CD14-positive monocyte (primary cell): ENCODE measurements around the gene LPCAT1. TPM values are rescaled to one million over a fixed set of nuclear protein-coding genes. Genes with fewer than 3 reads are reported as not detected.
A peak's percentile ranks its signal among the peaks of the same experiment; 100 is the strongest.
"Not testable (repeated sequence)": the region's sequence is repeated elsewhere in the genome, so short reads cannot be mapped to it uniquely, and the experiment has no call there.

Experiments
- DNase-seq, 3 donors: peaks; one replicate each; pipeline ENCODE4 v3.0.0-alpha.2; 2011 to 2022
- H2AFZ ChIP-seq: 2 replicates; pipeline ENCODE4 v1.6.0; 2012; ENCODE audit warnings: mild to moderate bottlenecking, low read depth, low read length, inconsistent platforms; ENCODE audit not compliant: insufficient read depth, poor library complexity, severe bottlenecking
- H3K27ac ChIP-seq, 2 donors: 1 replicate in 1 of 2; 2 replicates in 1 of 2; pipeline ENCODE4 v1.5.1; 2012 to 2013; ENCODE audit warnings: low read length in 2 of 2, control low read depth in 1 of 2, inconsistent platforms in 1 of 2, low read depth in 1 of 2, mild to moderate bottlenecking in 1 of 2
- H3K27me3 ChIP-seq, 2 donors: one replicate each; pipeline versions ENCODE4 v1.6.0 to v1.6.1; 2011 to 2013; ENCODE audit warnings: low read length in 2 of 2; ENCODE audit not compliant: control insufficient read depth in 2 of 2, insufficient read depth in 2 of 2
- H3K36me3 ChIP-seq, 2 donors: replicated peaks in 1 of 2; 1 replicate in 1 of 2; 2 replicates in 1 of 2; pipeline versions ENCODE4 v1.5.1 to v1.6.1; 2012 to 2013; ENCODE audit warnings: low read length in 2 of 2, control low read depth in 1 of 2, inconsistent platforms in 1 of 2, mild to moderate bottlenecking in 1 of 2; ENCODE audit not compliant: insufficient read depth in 2 of 2, control insufficient read depth in 1 of 2
- H3K4me1 ChIP-seq, 2 donors: 1 replicate in 1 of 2; 2 replicates in 1 of 2; pipeline versions ENCODE4 v1.5.1 to v1.6.1; 2012 to 2013; ENCODE audit warnings: low read length in 2 of 2, control low read depth in 1 of 2, inconsistent platforms in 1 of 2, mild to moderate bottlenecking in 1 of 2, moderate library complexity in 1 of 2; ENCODE audit not compliant: insufficient read depth in 2 of 2, control insufficient read depth in 1 of 2
- H3K4me2 ChIP-seq: replicated peaks from 2 replicates; pipeline ENCODE3; 2012; ENCODE audit warnings: low read length, moderate library complexity, mild to moderate bottlenecking; ENCODE audit not compliant: poor library complexity, severe bottlenecking; ENCODE audit errors: extremely low read depth
- H3K4me3 ChIP-seq, 3 experiments: fragments of 200-600 bp in 1 of 3; sonication (generic) in 1 of 3; replicated peaks in 1 of 3; 1 replicate in 2 of 3; 2 replicates in 1 of 3; pipeline ENCODE4 v1.5.1; 2011 to 2013; ENCODE audit warnings: low read length in 3 of 3, mild to moderate bottlenecking in 3 of 3, control low read depth in 2 of 3, low read depth in 2 of 3, inconsistent platforms in 1 of 3, moderate library complexity in 1 of 3
- H3K79me2 ChIP-seq: 2 replicates; pipeline ENCODE4 v1.6.0; 2012; ENCODE audit warnings: mild to moderate bottlenecking, control low read depth, inconsistent platforms, low read length, moderate library complexity; ENCODE audit not compliant: insufficient read depth
- H3K9ac ChIP-seq: 2 replicates; pipeline ENCODE4 v1.6.0; 2017; ENCODE audit warnings: low read length, mild to moderate bottlenecking; ENCODE audit not compliant: insufficient read depth, poor library complexity, severe bottlenecking
- H3K9me3 ChIP-seq, 2 donors: replicated peaks in 1 of 2; 1 replicate in 1 of 2; 2 replicates in 1 of 2; pipeline versions ENCODE4 v1.5.1 to v1.6.1; 2012 to 2013; ENCODE audit warnings: low read length in 2 of 2, control low read depth in 1 of 2; ENCODE audit not compliant: control insufficient read depth in 1 of 2, insufficient read depth in 1 of 2
- H4K20me1 ChIP-seq: 2 replicates; pipeline ENCODE4 v1.6.0; 2012; ENCODE audit warnings: mild to moderate bottlenecking, low read length, control low read depth, moderate library complexity; ENCODE audit not compliant: insufficient read depth
- H3K27ac Mint-ChIP-seq, 7 donors: one replicate each; pipeline ENCODE4 v1.8.0; 2020; ENCODE audit warnings: mild to moderate bottlenecking in 7 of 7, mixed read lengths in 7 of 7, moderate library complexity in 6 of 7, inconsistent platforms in 2 of 7
- H3K27me3 Mint-ChIP-seq, 3 donors: one replicate each; pipeline ENCODE4 v1.8.0; 2021 to 2022; ENCODE audit warnings: low read depth in 3 of 3, mild to moderate bottlenecking in 3 of 3, mixed read lengths in 3 of 3, moderate library complexity in 3 of 3, inconsistent platforms in 1 of 3
- H3K36me3 Mint-ChIP-seq, 2 donors: one replicate each; pipeline ENCODE4 v1.8.0; 2020; ENCODE audit warnings: mixed read lengths in 2 of 2, inconsistent platforms in 1 of 2, mild to moderate bottlenecking in 1 of 2
- H3K4me1 Mint-ChIP-seq: one replicate; pipeline ENCODE4 v1.8.0; 2020; ENCODE audit warnings: mild to moderate bottlenecking, mixed read lengths
- H3K4me3 Mint-ChIP-seq, 2 donors: one replicate each; pipeline ENCODE4 v1.8.0; 2020; ENCODE audit warnings: mild to moderate bottlenecking in 2 of 2, mixed read lengths in 2 of 2, moderate library complexity in 1 of 2
- H3K9me3 Mint-ChIP-seq, 7 donors: one replicate each; pipeline ENCODE4 v1.8.0; 2020 to 2022; ENCODE audit warnings: mixed read lengths in 7 of 7, mild to moderate bottlenecking in 6 of 7, moderate library complexity in 6 of 7, inconsistent platforms in 2 of 7
- WGBS: methylation state at CpG from one replicate; pipeline ENCODE4 v1.1.5; 2013; ENCODE audit warnings: missing lambda C conversion rate; ENCODE audit not compliant: insufficient coverage; 5-methylcytosine and 5-hydroxymethylcytosine counted together
- intact Hi-C, 2 donors: fragments of 100-400 bp; cut with micrococcal nuclease; formaldehyde crosslinking; loops; one replicate each; pipeline versions ENCODE4 v1.15.0 to v1.15.1; 2023
- polyA plus RNA-seq, 3 donors: library from polyadenylated mRNA; depleted of rRNA in 1 of 3; unstranded in 2 of 3; stranded (reverse) in 1 of 3; fragments of 300-500 nt in 2 of 3; fragments of >200 nt in 1 of 3; fragmentation: Illumina TruSeq in 2 of 3; gene quantifications; 1 replicate in 2 of 3; 2 replicates in 1 of 3; pipeline ENCODE4 v1.2.3, GENCODE V29; 2012 to 2021
- TF ChIP-seq, protein P1 (sequence below): fragments of 200-600 bp; IDR thresholded peaks from one replicate; pipeline ENCODE4 v1.8.0; 2022; ENCODE audit warnings: antibody characterized with exemption, mild to moderate bottlenecking

The LPCAT1 gene
- polyA plus RNA-seq, 3 donors, result 34.1 to 53.9 (median 34.8) TPM

DNA sequence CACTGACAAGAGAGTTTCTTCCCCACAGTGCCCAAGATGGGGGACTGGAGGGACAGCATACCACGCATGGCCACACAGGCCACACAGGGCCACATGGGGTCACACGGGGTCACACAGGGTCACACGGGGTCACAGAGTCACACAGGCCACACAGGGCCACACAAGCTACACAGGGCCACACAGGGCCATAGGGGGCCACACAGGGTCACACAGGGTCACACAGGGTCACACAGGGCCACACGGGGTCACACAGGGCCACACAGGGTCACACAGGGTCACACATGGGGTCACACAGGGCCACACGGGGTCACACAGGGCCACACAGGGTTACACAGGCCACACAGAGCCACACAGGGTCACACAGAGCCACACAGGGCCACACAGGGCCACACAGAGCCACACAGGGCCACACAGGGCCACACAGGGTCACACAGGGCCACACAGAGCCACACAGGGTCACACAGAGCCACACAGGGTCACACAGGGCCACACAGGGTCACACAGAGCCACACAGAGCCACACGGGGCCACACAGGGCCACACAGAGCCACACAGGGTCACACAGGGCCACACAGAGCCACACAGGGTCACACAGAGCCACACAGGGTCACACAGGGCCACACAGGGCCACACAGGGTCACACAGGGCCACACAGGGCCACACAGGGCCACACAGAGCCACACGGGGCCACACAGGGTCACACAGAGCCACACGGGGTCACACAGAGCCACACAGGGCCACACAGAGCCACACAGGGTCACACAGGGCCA is 15.8 kb upstream of the LPCAT1 start:
- H2AFZ ChIP-seq, H3K36me3 ChIP-seq, H3K9me3 ChIP-seq, H3K27me3 ChIP-seq, H3K4me3 Mint-ChIP-seq, H3K9ac ChIP-seq, H4K20me1 ChIP-seq, DNase-seq, H3K4me3 ChIP-seq, H3K36me3 Mint-ChIP-seq, H3K27me3 Mint-ChIP-seq, H3K4me2 ChIP-seq, H3K79me2 ChIP-seq, H3K9me3 Mint-ChIP-seq, intact Hi-C loops: not testable (repeated sequence)
- H3K27ac Mint-ChIP-seq, result peak overlapping the region in 3 of 7 donors; percentile 51 to 65 (median 52)
- H3K4me1 ChIP-seq, result peaks cover 16 to 29% of the 10 kb centered on the region in 2 donors
- peak overlapping the region in 1 of 2 donors; percentile 48 for H3K27ac ChIP-seq
- 94% methylated on average over 6 of the region's 8 CpGs for WGBS
- H3K4me1 Mint-ChIP-seq, result peaks cover 29% of the 10 kb centered on the region

DNA sequence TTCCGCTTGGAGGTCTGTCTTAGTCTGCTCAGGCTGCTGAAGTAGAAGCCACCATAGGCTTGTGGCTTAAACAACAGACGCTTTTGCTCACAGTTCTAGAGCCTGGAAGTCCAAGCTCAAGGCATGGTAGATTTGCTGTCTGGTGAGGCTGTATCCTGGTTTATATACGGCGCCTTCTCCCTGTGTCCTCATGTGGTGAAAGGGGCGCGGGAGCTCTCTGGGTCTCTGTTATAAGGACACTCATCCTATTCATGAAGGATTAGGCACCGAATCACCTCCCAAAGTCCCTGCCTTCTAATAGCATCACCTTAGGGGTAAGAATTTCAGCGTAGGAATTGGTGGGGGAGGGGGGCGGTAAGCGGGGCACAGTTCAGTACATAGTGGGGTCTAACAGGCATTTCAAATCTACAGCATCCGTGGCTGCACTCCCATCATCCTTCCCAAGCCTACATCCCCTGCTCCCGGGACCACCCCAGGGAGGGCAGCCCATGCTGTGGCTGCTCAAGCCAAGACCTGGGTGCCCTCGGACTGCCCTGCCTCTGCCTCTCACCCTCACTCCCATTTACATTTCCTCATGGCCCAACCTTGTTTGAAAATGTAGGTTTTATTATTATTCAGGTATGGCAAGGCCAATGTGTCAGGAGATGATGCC is 15.1 kb upstream of the LPCAT1 start:
- H3K27ac ChIP-seq, result peak overlapping the region in 1 of 2 donors; percentile 48
- no peak overlapping the region for H3K9ac ChIP-seq
- no peaks in the 10 kb centered on the region for H4K20me1 ChIP-seq
- H3K9me3 Mint-ChIP-seq, result no peaks in the 10 kb centered on the region
- no peak overlapping the region for H3K4me3 ChIP-seq
- no peaks in the 10 kb centered on the region for H3K27me3 ChIP-seq
- H3K4me2 ChIP-seq, result no peak overlapping the region
- intact Hi-C loops, result no loop called here
- peak overlapping the region in 4 of 7 donors; percentile 51 to 72 (median 58) for H3K27ac Mint-ChIP-seq
- H3K4me1 ChIP-seq, result peaks cover 16 to 29% of the 10 kb centered on the region in 2 donors
- no peaks in the 10 kb centered on the region for H3K79me2 ChIP-seq
- H3K4me3 Mint-ChIP-seq, result no peak overlapping the region
- no peaks in the 10 kb centered on the region for H3K9me3 ChIP-seq
- no peaks in the 10 kb centered on the region for H3K36me3 Mint-ChIP-seq
- H3K36me3 ChIP-seq, result no peaks in the 10 kb centered on the region
- peaks cover 0 to 3% (median 0%) of the 10 kb centered on the region in 3 donors for H3K27me3 Mint-ChIP-seq
- no peak overlapping the region for H2AFZ ChIP-seq
- WGBS, result 90% methylated on average over 2 of the region's 13 CpGs
- TF ChIP-seq, protein P1, sequence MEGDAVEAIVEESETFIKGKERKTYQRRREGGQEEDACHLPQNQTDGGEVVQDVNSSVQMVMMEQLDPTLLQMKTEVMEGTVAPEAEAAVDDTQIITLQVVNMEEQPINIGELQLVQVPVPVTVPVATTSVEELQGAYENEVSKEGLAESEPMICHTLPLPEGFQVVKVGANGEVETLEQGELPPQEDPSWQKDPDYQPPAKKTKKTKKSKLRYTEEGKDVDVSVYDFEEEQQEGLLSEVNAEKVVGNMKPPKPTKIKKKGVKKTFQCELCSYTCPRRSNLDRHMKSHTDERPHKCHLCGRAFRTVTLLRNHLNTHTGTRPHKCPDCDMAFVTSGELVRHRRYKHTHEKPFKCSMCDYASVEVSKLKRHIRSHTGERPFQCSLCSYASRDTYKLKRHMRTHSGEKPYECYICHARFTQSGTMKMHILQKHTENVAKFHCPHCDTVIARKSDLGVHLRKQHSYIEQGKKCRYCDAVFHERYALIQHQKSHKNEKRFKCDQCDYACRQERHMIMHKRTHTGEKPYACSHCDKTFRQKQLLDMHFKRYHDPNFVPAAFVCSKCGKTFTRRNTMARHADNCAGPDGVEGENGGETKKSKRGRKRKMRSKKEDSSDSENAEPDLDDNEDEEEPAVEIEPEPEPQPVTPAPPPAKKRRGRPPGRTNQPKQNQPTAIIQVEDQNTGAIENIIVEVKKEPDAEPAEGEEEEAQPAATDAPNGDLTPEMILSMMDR, result no peak
- DNase-seq, result no peak
- peaks cover 29% of the 10 kb centered on the region for H3K4me1 Mint-ChIP-seq
